ENCODE results near the gene NHEJ1.

The NHEJ1 gene

DNA sequence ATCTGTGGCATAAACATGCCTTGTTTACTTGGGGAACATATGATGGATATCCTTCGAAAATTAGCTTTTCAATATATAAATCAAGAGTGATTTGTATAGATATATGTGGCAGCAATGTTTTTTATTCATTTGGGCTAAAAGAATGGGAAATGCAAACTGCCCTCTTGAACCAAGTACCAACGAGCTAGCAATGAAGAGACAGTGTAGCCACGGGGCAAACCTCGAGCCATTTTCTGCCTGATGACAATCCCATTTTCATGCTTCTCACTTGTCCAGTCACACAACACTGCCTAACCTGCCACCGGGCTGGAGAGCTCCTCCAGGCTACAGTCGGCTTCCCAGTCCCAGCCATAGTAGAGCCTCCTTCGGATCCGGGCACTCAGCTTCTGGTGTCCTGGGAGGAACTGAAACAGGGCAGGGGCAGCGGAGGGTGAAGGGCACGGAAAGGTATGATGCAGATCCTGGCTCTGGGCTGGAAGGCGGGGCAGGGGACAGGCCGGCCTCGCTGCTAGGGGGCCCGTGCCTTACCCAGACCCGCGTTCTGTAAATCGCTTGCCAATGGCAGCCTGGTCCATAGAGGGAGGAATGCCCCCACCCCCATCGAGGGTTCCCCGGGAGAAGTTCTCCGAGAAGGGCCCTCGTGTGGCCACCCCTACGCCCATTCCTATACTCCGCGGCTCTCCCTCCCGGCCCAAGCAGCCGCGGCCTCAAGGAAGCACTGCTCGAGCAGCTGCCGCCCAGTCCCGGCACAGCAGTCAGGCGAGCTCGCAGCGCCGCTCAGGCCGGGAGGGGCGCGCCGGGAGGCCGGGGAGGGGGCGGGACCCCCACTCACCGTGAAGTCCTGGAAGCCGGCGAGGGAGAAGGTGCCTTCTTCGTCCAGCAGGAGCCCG is 15.6 kb upstream of the NHEJ1 start:
- H3K4me3 ChIP-seq (ENCODE audit: control insufficient read depth, low read depth, low read length) = peak overlapping the region; percentile 63
- DNase-seq (ENCODE audit: low read depth) = no peak
- peak; percentile 1 for TF ChIP-seq CTCF (IDR thresholded peaks at IDR 0.05; ENCODE audit: control insufficient read depth, insufficient read depth, low read depth, low read length, missing control alignments)

- no peak for TF ChIP-seq CTCF (IDR thresholded peaks at IDR 0.05; ENCODE audit: control insufficient read depth, insufficient read depth, low read depth, low read length, missing control alignments)
- no peak for DNase-seq (ENCODE audit: low read depth)
- peak overlapping the region; percentile 9 for H3K4me3 ChIP-seq (ENCODE audit: control insufficient read depth, low read depth, low read length)
Measured at GRCh38 chr2:219175486-219175885, 14.9 kb upstream of the NHEJ1 start.

GRCh38 chr2:219174801-219175200 is 14.2 kb upstream of the NHEJ1 start:
- TF ChIP-seq CTCF (IDR thresholded peaks at IDR 0.05; ENCODE audit: control insufficient read depth, insufficient read depth, low read depth, low read length, missing control alignments) = no peak
- no peak overlapping the region for H3K4me3 ChIP-seq (ENCODE audit: control insufficient read depth, low read depth, low read length)
- no peak for DNase-seq (ENCODE audit: low read depth)

GRCh38 chr2:219174146-219174545 is 13.5 kb upstream of the NHEJ1 start:
- no peak for DNase-seq (ENCODE audit: low read depth)
- no peak overlapping the region for H3K4me3 ChIP-seq (ENCODE audit: control insufficient read depth, low read depth, low read length)
- TF ChIP-seq CTCF (IDR thresholded peaks at IDR 0.05; ENCODE audit: control insufficient read depth, insufficient read depth, low read depth, low read length, missing control alignments) = no peak

DNA sequence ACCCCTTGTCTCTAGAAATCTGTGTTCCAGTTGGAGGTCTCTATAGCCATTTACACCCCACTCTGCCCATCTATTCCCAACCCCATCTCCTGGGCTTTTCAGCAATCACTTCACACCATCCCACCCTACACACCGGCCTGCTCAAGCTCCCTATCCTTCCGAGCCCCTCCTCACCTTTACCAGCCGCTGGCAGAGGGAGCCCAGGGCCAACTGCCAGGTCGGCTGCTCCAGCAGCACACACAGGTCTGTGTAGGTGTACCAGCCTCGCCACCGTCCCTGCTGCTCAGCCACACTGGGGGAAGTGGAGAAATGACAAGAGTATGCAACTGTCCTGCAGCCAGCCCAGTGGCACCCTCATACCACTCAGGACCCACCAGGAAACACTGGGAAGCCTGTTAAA is 12.6 kb upstream of the NHEJ1 start:
- TF ChIP-seq CTCF (IDR thresholded peaks at IDR 0.05; ENCODE audit: control insufficient read depth, insufficient read depth, low read depth, low read length, missing control alignments) = no peak
- H3K4me3 ChIP-seq (ENCODE audit: control insufficient read depth, low read depth, low read length) = no peak overlapping the region
- no peak for DNase-seq (ENCODE audit: low read depth)

DNA sequence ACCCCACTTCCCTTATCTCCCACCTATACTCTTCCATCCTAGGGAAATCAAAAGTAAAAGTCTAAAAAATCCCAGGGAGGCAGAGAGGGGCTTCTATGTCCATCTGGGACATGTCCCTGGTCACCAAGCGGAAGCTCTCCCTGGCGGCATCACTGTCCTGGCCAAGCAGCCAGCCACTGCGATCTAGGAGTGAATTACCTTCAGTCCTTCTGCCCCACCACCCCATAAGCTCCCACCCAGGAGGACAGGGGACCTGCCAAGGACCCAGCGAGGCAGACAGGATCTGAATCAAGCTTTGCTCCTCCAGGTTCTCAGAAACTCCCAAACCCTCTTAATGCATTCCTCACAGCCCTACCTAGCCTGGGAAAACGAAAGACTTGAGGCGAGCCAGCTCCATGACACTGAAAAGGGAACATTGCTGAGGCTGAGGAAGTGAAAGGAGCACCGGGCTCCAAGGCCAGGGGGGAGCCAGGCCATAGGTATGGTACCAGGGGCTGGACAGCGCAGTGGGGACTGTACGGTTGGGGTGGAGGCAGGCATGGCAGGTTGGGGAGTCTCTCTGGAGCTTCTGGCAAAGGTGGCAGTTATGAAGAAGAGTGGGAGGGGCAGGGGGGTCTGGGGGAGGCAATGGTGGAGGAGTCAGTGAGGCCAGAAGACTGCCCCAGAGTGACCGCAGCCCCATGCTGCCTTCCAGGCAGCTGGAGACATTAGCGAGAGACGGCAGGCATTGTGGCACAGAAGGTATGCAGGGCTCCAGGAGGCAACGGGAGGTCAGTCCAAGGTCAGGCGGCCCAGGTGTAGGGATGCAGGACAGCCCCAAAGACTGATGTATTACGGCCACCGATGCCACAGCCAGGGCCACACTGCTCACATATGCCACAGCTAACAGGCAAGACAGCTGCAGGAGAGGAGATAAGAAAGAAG is 11.9 kb upstream of the NHEJ1 start:
- TF ChIP-seq CTCF (IDR thresholded peaks at IDR 0.05; ENCODE audit: control insufficient read depth, insufficient read depth, low read depth, low read length, missing control alignments) = no peak
- no peak for DNase-seq (ENCODE audit: low read depth)
- H3K4me3 ChIP-seq (ENCODE audit: control insufficient read depth, low read depth, low read length) = no peak overlapping the region
